ENCODE results near the gene COPE.

Gene COPE

GRCh38 chr19:18912933-18913332 lies 6.3 kb downstream of the COPE start:
- no peak for DNase-seq (ENCODE audit: low read depth)
- in situ Hi-C loops (cut with HindIII; ENCODE audit: low sequenced_read_pairs) = no loop called here
- no peak for TF ChIP-seq CTCF (IDR thresholded peaks at IDR 0.05; ENCODE audit: low read depth, low read length, missing control alignments)

GRCh38 chr19:18910801-18911436 lies 8.3 kb downstream of the COPE start:
- TF ChIP-seq CTCF (IDR thresholded peaks at IDR 0.05; ENCODE audit: low read depth, low read length, missing control alignments) = no peak
- in situ Hi-C loops (cut with HindIII; ENCODE audit: low sequenced_read_pairs) = no loop called here
- H3K4me3 ChIP-seq (ENCODE audit: low read depth, low read length) = no peak overlapping the region
- DNase-seq (ENCODE audit: low read depth) = no peak

More at GRCh38 chr19:18912933-18913332, 6.3 kb downstream of the COPE start:
- no peak overlapping the region for H3K4me3 ChIP-seq (ENCODE audit: low read depth, low read length)

DNA sequence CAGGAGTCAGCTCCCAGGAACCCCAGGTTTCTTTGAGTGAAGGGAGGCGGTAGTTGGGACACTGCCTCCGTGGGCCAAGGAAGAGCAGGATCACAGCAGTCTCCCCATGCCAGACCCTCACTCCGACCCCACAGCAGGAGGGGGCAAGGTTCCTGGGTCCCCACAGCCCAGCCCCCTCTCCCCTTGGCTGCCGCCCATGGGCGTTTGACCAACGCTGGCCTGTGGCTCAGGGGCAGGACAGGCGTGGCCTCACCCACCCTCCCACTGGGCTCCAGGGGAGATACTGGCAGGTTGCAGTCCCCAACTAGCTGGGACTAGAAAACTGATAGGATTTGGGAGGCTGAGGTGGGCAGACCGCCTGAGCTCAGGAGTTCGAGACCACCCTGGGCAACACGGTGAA lies 9.2 kb downstream of the COPE start:
- H3K4me3 ChIP-seq (ENCODE audit: low read depth, low read length) = no peak overlapping the region
- no peak for TF ChIP-seq CTCF (IDR thresholded peaks at IDR 0.05; ENCODE audit: low read depth, low read length, missing control alignments)

DNA sequence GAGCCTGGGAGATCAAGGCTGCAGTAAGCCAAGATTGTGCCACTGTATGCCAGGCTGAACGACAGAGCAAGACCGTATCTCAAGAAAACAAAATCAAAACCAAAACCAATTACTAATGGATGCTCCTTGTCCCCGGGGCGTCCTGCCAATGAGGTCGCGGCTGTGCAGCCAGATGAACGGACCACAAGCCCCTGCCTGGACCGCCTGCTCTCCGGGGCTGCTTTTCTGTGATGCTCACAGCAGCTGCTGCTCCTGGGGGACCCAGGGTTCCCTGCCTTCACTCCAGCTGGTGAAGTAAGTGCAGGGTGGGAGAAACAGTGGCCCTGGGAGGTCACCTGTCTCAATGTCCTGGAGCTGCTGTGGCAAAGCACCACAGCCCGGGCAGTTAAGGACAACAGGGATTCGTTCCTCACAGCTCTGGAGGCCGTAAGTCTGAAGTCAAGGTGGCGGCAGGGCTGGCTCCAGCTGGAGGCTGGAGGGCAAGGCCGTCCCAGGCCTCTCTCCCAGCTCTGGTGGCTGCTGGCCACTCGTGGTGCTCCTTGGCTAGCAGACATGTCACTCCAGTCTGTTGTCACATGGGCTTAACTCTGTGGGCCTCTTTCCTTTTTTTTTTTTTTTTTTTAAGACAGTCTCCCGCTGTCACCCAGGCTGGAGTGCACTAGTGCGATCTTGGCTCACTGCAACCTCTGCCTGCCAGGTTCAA lies 10.1 kb downstream of the COPE start:
- no peak overlapping the region for H3K4me3 ChIP-seq (ENCODE audit: low read depth, low read length)
- DNase-seq (ENCODE audit: low read depth) = no peak
- in situ Hi-C loops (cut with HindIII; ENCODE audit: low sequenced_read_pairs) = no loop called here
- no peak for TF ChIP-seq CTCF (IDR thresholded peaks at IDR 0.05; ENCODE audit: low read depth, low read length, missing control alignments)

More for the DNA sequence above, 9.2 kb downstream of the COPE start:
- DNase-seq (ENCODE audit: low read depth) = no peak
- in situ Hi-C loops (cut with HindIII; ENCODE audit: low sequenced_read_pairs) = no loop called here

DNA sequence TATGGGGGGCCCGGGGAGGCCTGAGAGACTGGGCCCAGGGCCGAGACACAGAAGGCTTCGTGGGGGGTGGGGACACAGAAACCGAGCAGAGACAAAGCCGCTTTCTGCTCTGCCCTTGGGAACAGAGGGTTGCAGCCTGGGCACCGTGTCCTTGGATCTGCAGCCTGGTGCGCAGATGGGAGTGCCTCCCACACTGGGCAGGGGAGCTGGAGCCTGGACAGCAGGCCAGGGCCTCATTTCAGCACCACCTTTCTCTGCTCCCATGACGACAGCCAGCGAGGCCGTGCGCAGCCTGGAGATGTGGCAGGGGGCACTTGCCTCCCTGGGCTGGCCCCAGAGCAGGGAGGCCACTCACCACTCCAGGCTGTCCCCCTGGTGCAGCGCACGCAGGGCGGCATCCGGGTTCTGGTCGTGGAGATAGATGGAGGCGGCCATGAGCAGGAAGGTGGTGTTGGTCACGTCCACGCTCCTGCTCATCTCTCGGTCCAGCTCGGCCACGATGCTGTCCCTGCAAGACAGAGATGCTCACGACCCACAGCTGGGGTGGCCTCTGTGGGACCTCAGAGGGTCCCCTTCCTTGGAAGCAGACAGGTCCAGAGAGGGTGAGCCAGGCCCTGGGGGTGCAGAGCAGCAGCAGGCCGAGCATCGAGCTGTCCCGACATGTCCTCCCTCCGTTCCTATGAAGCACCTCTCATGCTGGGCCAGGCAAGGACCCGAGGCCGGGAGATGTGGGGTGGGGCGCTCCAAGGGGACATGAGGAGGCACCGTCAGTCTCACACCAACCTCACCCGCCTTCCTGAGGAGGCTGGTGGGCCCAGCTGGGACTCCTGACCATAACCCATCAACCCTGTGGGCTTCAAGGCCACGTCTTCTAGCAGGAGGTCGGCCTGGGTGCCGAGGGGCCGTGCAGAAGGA lies 12.3 kb downstream of the COPE start:
- DNase-seq (ENCODE audit: low read depth) = no peak
- no peak overlapping the region for H3K4me3 ChIP-seq (ENCODE audit: low read depth, low read length)
- TF ChIP-seq CTCF (IDR thresholded peaks at IDR 0.05; ENCODE audit: low read depth, low read length, missing control alignments) = no peak
- in situ Hi-C loops (cut with HindIII; ENCODE audit: low sequenced_read_pairs) = no loop called here

DNA sequence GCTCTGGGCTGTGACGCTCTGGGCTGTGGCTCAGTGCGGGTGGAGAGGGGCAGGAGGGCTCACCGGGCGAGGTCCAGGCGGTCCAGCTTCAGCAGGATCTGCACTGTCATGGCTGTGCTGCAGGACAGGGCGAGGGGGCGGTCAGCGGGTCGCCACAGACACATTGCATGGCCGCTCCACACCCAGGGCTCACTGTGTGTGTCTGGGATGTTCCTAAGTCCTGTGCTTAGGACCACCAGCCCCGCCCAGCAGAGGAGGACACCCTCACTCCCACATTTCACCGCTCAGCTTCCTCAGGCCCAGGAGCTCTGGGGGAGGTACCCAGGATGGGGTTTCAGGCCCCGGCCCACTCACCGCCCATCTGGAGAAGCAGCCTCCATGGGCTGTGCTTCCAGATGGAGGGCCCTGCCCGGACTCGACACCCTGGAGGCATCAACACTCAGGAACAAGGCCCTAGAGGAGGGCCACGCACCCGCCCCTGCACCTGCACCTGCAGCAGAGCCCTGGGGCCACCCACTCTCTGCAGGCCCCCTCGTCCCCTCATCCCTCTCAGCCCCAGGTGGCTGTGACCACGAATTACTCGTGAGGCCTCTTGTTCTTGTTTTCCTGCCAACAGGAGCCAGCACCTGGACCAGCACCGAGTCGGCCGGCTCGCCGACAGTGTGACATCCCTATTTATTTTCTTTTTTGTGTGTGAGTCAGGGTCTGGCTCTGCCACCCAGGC lies 13.5 kb downstream of the COPE start:
- in situ Hi-C loops (cut with HindIII; ENCODE audit: low sequenced_read_pairs) = no loop called here
- no peak for TF ChIP-seq CTCF (IDR thresholded peaks at IDR 0.05; ENCODE audit: low read depth, low read length, missing control alignments)
- DNase-seq (ENCODE audit: low read depth) = no peak
- no peak overlapping the region for H3K4me3 ChIP-seq (ENCODE audit: low read depth, low read length)

Data from astrocyte of the cerebellum (primary cell).